ENCODE results near the gene SLCO3A1.

The SLCO3A1 gene

DNA sequence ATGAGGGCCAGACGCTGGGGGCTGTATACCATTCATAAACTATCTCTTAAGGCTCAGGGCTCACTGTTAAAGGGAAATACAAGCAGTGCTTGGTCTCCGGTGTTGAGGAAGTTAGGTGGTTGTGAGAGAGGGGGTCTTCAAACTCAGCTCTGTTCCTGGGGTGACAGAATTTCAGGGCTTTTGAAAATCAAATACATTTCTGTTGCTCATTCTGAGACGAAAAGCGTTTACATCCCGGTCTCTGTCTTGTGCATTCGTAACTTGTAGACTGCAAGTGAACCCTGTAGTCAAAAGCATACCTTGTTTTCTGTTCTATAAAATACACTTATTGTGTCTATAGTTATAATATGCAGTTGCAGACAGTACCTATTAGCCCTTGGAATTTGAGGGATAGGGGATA lies 1.7 kb downstream of the SLCO3A1 start (continued):
- TF ChIP-seq ZNF692 (tag by site-specific recombination; IDR thresholded peaks at IDR 0.05) (no peak), ZNF292 (tag by site-specific recombination; IDR thresholded peaks at IDR 0.05; ENCODE audit: borderline replicate concordance, low read depth) (no peak), REPIN1 (tag by site-specific recombination; IDR thresholded peaks at IDR 0.05; ENCODE audit: low read depth) (no peak)

DNA sequence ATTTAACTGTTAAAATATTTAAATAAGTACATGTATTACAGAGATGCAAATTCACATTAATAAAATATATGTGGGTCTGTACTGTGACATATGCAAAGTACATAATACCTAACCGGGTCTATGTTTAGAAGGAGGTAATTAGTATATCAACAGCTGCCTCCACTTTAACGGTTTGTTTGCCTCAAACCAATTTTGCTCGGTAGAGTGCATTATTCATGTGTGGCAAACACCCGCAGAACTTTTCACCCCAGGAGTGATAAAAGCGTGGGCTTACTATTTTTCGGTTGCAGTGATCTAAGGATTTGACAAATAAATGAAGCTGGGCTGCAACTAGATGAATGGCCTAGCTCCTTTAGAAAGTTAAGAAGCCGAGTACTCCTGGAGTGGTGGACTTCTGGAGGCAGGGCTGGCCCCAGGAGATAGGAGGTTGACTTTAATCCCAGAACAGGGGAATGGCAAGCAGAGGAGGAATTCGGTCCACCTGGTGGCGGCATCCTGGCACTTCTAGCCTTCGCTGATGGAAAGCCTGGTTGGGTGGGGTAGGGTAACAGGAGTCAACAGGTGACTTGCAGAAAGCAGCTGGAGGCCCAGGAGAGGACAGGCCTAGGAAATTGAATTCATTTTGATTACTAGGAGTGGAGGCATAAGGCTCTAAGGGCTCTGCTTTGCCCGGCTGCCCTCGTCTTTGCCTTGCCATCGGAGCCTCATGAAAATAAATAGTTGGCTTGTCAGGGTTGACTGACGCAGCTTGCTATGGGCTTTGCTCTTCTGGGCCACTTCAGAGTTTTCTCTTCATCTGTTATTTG lies 2.4 kb downstream of the SLCO3A1 start:
- ChIA-PET CTCF (interaction anchor here (0.6 to 1.5 kb wide), 10 partner anchors 12 to 1250 kb away, joined by 3 to 7 read pairs (median 4); no protein-coding TSS in a partner anchor), POLR2A (no interaction called here)
- Histone ChIP-seq H3K9me3 (ENCODE audit: control insufficient read depth, insufficient read depth, low read depth, low read length) (no peaks in the 10 kb centered on the region), H3K4me3 (ENCODE audit: low read depth, low read length) (no peak overlapping the region), H3K4me1 (ENCODE audit: control insufficient read depth, insufficient read depth, low read length) (peaks cover 43% of the 10 kb centered on the region), H3K27ac (ENCODE audit: extremely low read depth, low read depth, low read length) (peak overlapping the region; percentile 47), H3K36me3 (ENCODE audit: control insufficient read depth in 2 of 2, insufficient read depth in 1 of 2, low read length in 2 of 2) (no peaks in the 10 kb centered on the region)
- TF ChIP-seq ZBTB8A (tag by site-specific recombination; IDR thresholded peaks at IDR 0.05) (peak; percentile 8; the same call in 1 of the 2 replicates), ZNF837 (tag by site-specific recombination; IDR thresholded peaks at IDR 0.05) (no peak), SCRT2 (tag by site-specific recombination; IDR thresholded peaks at IDR 0.05) (peak; percentile 99), SCRT1 (tag by site-specific recombination; IDR thresholded peaks at IDR 0.05; ENCODE audit: borderline replicate concordance) (peak; percentile 93), OSR2 (tag by site-specific recombination; IDR thresholded peaks at IDR 0.05) (peak; percentile 49; the same call in 1 of the 2 replicates), ZNF121 (tag by site-specific recombination; IDR thresholded peaks at IDR 0.05) (no peak)
- TF ChIP-seq, protein P1, sequence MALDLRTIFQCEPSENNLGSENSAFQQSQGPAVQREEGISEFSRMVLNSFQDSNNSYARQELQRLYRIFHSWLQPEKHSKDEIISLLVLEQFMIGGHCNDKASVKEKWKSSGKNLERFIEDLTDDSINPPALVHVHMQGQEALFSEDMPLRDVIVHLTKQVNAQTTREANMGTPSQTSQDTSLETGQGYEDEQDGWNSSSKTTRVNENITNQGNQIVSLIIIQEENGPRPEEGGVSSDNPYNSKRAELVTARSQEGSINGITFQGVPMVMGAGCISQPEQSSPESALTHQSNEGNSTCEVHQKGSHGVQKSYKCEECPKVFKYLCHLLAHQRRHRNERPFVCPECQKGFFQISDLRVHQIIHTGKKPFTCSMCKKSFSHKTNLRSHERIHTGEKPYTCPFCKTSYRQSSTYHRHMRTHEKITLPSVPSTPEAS (tag by site-specific recombination; IDR thresholded peaks at IDR 0.05) = no peak

GRCh38 chr15:91857224-91857585 lies 3.7 kb downstream of the SLCO3A1 start:
- Histone ChIP-seq H3K9me3 (ENCODE audit: control insufficient read depth, insufficient read depth, low read depth, low read length) (no peaks in the 10 kb centered on the region), H3K36me3 (ENCODE audit: control insufficient read depth in 2 of 2, insufficient read depth in 1 of 2, low read length in 2 of 2) (no peaks in the 10 kb centered on the region), H3K27ac (ENCODE audit: extremely low read depth, low read depth, low read length) (no peak overlapping the region), H3K4me3 (ENCODE audit: low read depth, low read length) (no peak overlapping the region), H3K4me1 (ENCODE audit: control insufficient read depth, insufficient read depth, low read length) (peaks cover 40% of the 10 kb centered on the region)
- ChIA-PET POLR2A (no interaction called here), CTCF (no interaction called here)
- TF ChIP-seq ZBTB21 (tag by site-specific recombination; IDR thresholded peaks at IDR 0.05) = 0 out of 2 replicates have a peak, but pooled peaks have one; percentile 3
- TF ChIP-seq ZNF239 (tag by site-specific recombination; IDR thresholded peaks at IDR 0.05) = no peak
- TF ChIP-seq ELK4 (IDR thresholded peaks at IDR 0.05; ENCODE audit: borderline replicate concordance, low read depth, low read length) = no peak
- TF ChIP-seq ZNF624 (tag by site-specific recombination; IDR thresholded peaks at IDR 0.05) = no peak
- TF ChIP-seq, protein P2, sequence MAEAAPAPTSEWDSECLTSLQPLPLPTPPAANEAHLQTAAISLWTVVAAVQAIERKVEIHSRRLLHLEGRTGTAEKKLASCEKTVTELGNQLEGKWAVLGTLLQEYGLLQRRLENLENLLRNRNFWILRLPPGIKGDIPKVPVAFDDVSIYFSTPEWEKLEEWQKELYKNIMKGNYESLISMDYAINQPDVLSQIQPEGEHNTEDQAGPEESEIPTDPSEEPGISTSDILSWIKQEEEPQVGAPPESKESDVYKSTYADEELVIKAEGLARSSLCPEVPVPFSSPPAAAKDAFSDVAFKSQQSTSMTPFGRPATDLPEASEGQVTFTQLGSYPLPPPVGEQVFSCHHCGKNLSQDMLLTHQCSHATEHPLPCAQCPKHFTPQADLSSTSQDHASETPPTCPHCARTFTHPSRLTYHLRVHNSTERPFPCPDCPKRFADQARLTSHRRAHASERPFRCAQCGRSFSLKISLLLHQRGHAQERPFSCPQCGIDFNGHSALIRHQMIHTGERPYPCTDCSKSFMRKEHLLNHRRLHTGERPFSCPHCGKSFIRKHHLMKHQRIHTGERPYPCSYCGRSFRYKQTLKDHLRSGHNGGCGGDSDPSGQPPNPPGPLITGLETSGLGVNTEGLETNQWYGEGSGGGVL (tag by site-specific recombination; IDR thresholded peaks at IDR 0.05) = no peak
- no peak for TF ChIP-seq ZNF184 (tag by site-specific recombination; IDR thresholded peaks at IDR 0.05)
